Activated CD4-positive, alpha-beta T cell treated with anti-CD3 and anti-CD28 coated beads, Interleukin-2, amount 10 ng/mL, durations not matched to agents 7 days and 5 days (primary cell): ENCODE results near the gene CDKN3. TPM values are rescaled to one million over a fixed set of nuclear protein-coding genes. Genes with fewer than 3 reads are reported as not detected.
A peak's percentile ranks its signal among the peaks of the same experiment; 100 is the strongest.
"Not testable (repeated sequence)": the region's sequence is repeated elsewhere in the genome, so short reads cannot be mapped to it uniquely, and the experiment has no call there.

Experiments used
- CTCF ChIA-PET: fragments of 350-600 bp; sonication (Branson Sonifier 250); formaldehyde crosslinking; loops from one replicate; lab custom pipeline; 2021; ENCODE audit warnings: antibody characterized with exemption; lab: Charles Lee
- POLR2A ChIA-PET: fragments of 350-600 bp; sonication (Branson Sonifier 250); formaldehyde crosslinking; loops from one replicate; lab custom pipeline; 2021; ENCODE audit warnings: antibody characterized with exemption; lab: Charles Lee
- DNase-seq: peaks from one replicate; pipeline ENCODE4 v3.0.0-alpha.2; 2020
- H3K27ac Mint-ChIP-seq: one replicate; pipeline ENCODE4 v1.8.0; 2021; ENCODE audit warnings: mild to moderate bottlenecking, moderate library complexity, mixed read lengths
- H3K27me3 Mint-ChIP-seq: one replicate; pipeline ENCODE4 v1.8.0; 2021; ENCODE audit warnings: mixed read lengths
- H3K36me3 Mint-ChIP-seq: one replicate; pipeline ENCODE4 v1.8.0; 2021; ENCODE audit warnings: low read depth, mixed read lengths
- H3K4me1 Mint-ChIP-seq: one replicate; pipeline ENCODE4 v1.8.0; 2021; ENCODE audit warnings: mixed read lengths
- H3K4me3 Mint-ChIP-seq: one replicate; pipeline ENCODE4 v1.8.0; 2021; ENCODE audit warnings: mild to moderate bottlenecking, moderate library complexity, mixed read lengths
- H3K9me3 Mint-ChIP-seq: one replicate; pipeline ENCODE4 v1.8.0; 2021; ENCODE audit warnings: mixed read lengths
- total RNA-seq, 2 experiments: library from RNA; stranded (reverse); gene quantifications; one replicate each; pipeline ENCODE4 v1.2.3, GENCODE V29; 2021

CDKN3 gene
- total RNA-seq, 2 experiments from 2014 or later, result 87.8 to 116 TPM

DNA sequence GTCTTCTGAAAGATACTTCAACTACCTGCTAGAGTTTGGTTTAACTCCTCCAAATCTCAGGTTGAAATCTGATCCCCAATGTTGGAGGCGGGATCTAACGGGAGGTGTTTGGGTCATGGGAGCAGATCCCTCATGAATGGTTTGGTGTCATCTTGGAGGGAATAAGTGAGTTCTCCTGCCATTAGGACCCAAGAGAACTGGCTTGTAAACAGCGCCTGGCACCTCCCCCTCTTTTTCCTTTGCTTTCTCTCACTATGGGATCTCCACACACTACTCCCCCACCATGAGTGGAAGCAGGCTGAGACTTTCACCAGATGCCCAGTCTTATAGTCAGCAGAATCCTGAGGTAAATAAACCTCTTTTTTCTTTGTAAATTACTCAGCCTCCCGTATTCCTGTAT, 41.9 kb downstream of the CDKN3 start:
- no peak for DNase-seq
- H3K27me3 Mint-ChIP-seq, result no peaks in the 10 kb centered on the region
- H3K4me3 Mint-ChIP-seq, result no peak overlapping the region
- H3K27ac Mint-ChIP-seq, result no peak overlapping the region
- H3K36me3 Mint-ChIP-seq, result peaks cover 26% of the 10 kb centered on the region
- CTCF ChIA-PET, result interaction anchor here (1.0 kb wide), 1 partner anchor 71 kb away, joined by 3 read pairs; the partner anchor contains the start of gene CGRRF1
- no peaks in the 10 kb centered on the region for H3K9me3 Mint-ChIP-seq
- peaks cover 60% of the 10 kb centered on the region for H3K4me1 Mint-ChIP-seq
- POLR2A ChIA-PET, result no interaction called here

DNA sequence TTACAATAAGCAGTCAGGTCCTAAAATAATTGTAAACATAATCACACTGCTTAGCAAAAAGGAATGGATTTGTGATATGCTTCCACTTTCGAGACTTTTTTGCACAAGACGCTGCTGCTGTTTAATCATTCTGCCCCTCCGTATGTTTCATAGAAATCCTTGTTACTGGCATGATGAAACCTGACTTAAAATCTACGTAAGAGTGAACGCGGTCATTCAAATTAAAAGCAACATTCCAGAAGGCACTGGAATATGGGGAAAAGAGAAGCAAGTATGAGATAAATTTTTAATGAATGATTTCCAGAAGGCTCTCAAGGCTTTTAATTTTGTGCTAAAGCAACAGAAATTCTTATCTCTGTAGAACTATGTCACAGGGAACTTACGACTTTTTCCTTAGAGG, 43.2 kb downstream of the CDKN3 start:
- ChIA-PET CTCF (interaction anchor here (0.6 kb wide), 1 partner anchor 54 kb away, joined by 3 read pairs; no protein-coding TSS in a partner anchor), POLR2A (no interaction called here)
- peak overlapping the region; percentile 88 for H3K27ac Mint-ChIP-seq
- H3K27me3 Mint-ChIP-seq, result peaks cover 3% of the 10 kb centered on the region
- peaks cover 51% of the 10 kb centered on the region for H3K4me1 Mint-ChIP-seq
- DNase-seq, result no peak
- H3K4me3 Mint-ChIP-seq, result peak overlapping the region; percentile 79
- peaks cover 16% of the 10 kb centered on the region for H3K36me3 Mint-ChIP-seq
- H3K9me3 Mint-ChIP-seq, result no peaks in the 10 kb centered on the region

DNA sequence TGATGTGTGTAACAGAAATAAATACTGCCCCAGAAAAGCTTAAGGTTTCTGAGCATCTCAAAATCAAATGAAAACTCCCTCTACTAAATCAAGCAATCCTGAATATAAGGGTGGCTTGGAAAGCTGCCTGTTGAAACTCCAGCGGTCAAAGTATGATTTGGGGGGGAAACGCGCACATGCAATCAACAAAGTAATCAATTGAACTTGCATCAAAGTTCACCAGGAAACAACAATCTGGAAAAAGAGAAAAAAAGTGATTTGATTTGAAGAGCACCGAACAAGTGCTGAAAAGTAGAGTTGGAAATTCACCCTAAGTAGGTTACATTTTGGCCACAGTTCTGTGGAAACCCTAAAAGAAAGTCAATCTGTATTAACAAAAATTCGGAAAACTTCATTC, 43.7 kb downstream of the CDKN3 start:
- peaks cover 12% of the 10 kb centered on the region for H3K36me3 Mint-ChIP-seq
- POLR2A ChIA-PET, result no interaction called here
- H3K4me3 Mint-ChIP-seq, result peak overlapping the region; percentile 79
- peaks cover 3% of the 10 kb centered on the region for H3K27me3 Mint-ChIP-seq
- H3K4me1 Mint-ChIP-seq, result peaks cover 47% of the 10 kb centered on the region
- peak overlapping the region; percentile 88 for H3K27ac Mint-ChIP-seq
- no peak for DNase-seq
- CTCF ChIA-PET, result interaction anchor here (0.8 kb wide), 1 partner anchor 44 kb away, joined by 3 read pairs; no protein-coding TSS in a partner anchor
- H3K9me3 Mint-ChIP-seq, result no peaks in the 10 kb centered on the region

DNA sequence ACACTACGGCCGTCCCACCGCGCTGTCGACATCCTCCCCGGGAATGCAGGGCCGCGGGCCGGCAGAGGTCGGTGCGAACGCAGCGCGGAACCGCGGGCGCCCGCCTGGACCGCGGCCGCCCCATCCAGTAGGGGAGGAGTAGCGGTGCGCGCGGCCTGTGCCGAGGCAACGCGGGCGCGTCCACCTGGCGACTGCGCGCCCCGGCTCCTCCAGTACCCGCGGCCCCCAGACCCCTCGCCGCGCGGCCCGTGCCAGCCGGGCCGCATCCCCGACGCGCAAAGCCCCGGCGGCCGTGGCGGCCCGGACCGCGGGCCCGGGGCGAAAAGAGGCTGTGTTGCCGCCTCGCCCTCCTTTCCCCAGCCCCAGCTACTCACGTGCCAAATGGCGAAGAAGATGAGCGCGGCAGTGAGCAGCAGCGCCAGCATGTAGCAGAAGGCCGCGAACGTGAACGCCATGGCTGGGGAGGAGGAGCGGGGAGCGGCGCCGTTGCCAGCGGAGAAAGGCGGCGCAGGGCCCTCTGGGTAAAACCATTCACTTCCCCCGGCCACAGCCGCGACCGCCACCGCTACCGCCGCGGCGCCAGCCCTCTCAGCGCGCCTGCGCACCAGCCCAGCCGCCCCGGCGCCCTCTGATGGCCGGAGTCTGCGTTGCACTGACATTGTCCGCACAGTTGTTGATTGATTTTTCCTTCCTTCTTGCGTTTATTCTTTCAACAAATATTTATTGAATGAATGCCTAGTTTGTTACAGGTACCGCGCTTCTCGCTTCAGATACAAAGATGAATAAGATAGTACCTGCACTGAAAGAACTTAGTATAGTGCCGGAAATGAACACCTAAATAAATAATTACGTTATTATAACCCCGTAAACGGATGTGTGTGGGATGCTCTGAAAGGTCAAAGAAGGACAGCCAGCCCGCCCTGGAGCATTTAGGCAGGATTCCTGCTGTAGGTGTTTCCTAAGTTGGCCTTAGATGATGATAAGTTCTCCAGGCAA, 44.4 kb downstream of the CDKN3 start, which contains the start of gene CNIH1:
Gene CNIH1 (minus strand): TSS at position 502 of the 996 bp plus-strand sequence. CDS start 47 bp downstream, at position 455.
- Mint-ChIP-seq H3K4me1 (peaks cover 41% of the 10 kb centered on the region), H3K9me3 (no peaks in the 10 kb centered on the region)
- DNase-seq, result peak; percentile 91

GRCh38 chr14:54442961-54443360, 46.2 kb downstream of the CDKN3 start:
- H3K36me3 Mint-ChIP-seq, H3K4me3 Mint-ChIP-seq, DNase-seq, POLR2A ChIA-PET, H3K27ac Mint-ChIP-seq, H3K9me3 Mint-ChIP-seq: not testable (repeated sequence)
- Mint-ChIP-seq H3K27me3 (peaks cover 13% of the 10 kb centered on the region), H3K4me1 (peaks cover 30% of the 10 kb centered on the region)
- CTCF ChIA-PET, result interaction anchor here (0.6 to 1.4 kb wide), 3 partner anchors 18 to 1394 kb away, joined by 3 to 6 read pairs (median 3); no protein-coding TSS in a partner anchor

More for the DNA sequence above, 44.4 kb downstream of the CDKN3 start, which contains the start of gene CNIH1:
- ChIA-PET CTCF (interaction anchor here (0.8 to 1.3 kb wide), 3 partner anchors 10 to 44 kb away, joined by 3 to 5 read pairs (median 3); no protein-coding TSS in a partner anchor), POLR2A (no interaction called here)
- Mint-ChIP-seq H3K27ac (peak within 1 kb of the TSS; percentile 88), H3K4me3 (peak within 1 kb of the TSS; percentile 79), H3K27me3 (peaks cover 9% of the 10 kb centered on the region), H3K36me3 (peaks cover 7% of the 10 kb centered on the region)

- H3K36me3 Mint-ChIP-seq, result peaks cover 3% of the 10 kb centered on the region
- ChIA-PET CTCF (interaction anchor here (0.6 to 1.4 kb wide), 3 partner anchors 9 to 673 kb away, joined by 3 to 6 read pairs (median 3); no protein-coding TSS in a partner anchor), POLR2A (no interaction called here)
- no peak overlapping the region for H3K4me3 Mint-ChIP-seq
- H3K4me1 Mint-ChIP-seq, result peaks cover 23% of the 10 kb centered on the region
- H3K27ac Mint-ChIP-seq, result no peak overlapping the region
- H3K9me3 Mint-ChIP-seq, result no peaks in the 10 kb centered on the region
- H3K27me3 Mint-ChIP-seq, result peaks cover 14% of the 10 kb centered on the region
- no peak for DNase-seq
Measured at GRCh38 chr14:54443981-54444380, 47.2 kb downstream of the CDKN3 start.

DNA sequence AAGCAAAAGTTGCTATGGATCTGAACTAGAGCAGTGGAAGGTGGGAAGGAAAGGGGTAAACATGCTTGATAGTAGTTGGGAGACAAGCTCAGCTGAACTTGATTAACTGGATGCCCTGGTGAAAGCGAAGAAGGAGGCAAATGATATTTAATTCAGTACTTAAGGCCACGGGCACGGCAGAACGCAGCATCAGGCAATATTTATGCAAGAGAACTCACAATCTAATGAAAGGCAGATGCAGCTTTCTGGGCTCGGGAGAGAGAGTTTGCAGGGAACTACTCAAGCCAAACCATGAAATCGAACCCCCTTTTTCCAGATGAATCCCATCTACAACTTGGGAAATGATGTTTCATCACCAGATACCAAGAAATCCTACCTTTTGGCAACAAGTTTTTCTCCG, 47.9 kb downstream of the CDKN3 start:
- POLR2A ChIA-PET, result no interaction called here
- H3K27me3 Mint-ChIP-seq, result peaks cover 14% of the 10 kb centered on the region
- H3K4me3 Mint-ChIP-seq, result no peak overlapping the region

GRCh38 chr14:54446161-54446693, 49.4 kb downstream of the CDKN3 start:
- H3K36me3 Mint-ChIP-seq, result no peaks in the 10 kb centered on the region
- no peak for DNase-seq
- peaks cover 14% of the 10 kb centered on the region for H3K27me3 Mint-ChIP-seq
- H3K4me1 Mint-ChIP-seq, result peaks cover 11% of the 10 kb centered on the region
- no peaks in the 10 kb centered on the region for H3K9me3 Mint-ChIP-seq
- ChIA-PET POLR2A (no interaction called here), CTCF (interaction anchor here (0.5 to 1.4 kb wide), 4 partner anchors 11 to 86 kb away, joined by 3 to 5 read pairs (median 4); partner anchors contain the start of gene CDKN3)
- H3K27ac Mint-ChIP-seq, result no peak overlapping the region
- H3K4me3 Mint-ChIP-seq, result no peak overlapping the region

More for the DNA sequence above, 47.9 kb downstream of the CDKN3 start:
- Mint-ChIP-seq H3K4me1 (peaks cover 19% of the 10 kb centered on the region), H3K9me3 (no peaks in the 10 kb centered on the region), H3K27ac (no peak overlapping the region), H3K36me3 (peaks cover 3% of the 10 kb centered on the region)
- CTCF ChIA-PET, result interaction anchor here (0.6 to 1.0 kb wide), 2 partner anchors 10 to 673 kb away, joined by 3 read pairs; no protein-coding TSS in a partner anchor
- DNase-seq, result no peak

DNA sequence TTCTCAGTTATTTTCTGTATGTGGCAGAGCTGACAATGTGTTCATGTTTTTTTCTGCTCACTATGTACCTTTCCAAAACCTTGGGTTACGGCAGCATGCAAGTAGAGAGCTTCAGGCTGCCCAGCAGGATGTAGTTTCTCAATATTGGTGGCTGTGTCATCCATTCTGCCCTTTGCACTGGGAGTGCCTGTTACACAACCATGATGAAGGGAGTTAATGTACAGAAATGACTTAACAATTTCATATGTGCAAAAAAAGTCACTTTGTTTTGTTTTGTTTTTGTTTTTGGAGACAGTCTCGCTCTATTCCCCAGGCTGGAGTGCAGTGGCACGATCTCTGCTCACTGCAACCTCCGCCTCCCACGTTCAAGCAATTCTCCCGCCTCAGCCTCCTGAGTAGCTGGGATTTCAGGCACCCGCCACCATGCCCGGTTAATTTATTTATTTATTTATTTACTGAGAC, 50.5 kb downstream of the CDKN3 start:
- ChIA-PET POLR2A (interaction anchor here (0.6 kb wide), 1 partner anchor 1675 kb away, joined by 8 read pairs; no protein-coding TSS in a partner anchor), CTCF (interaction anchor here (0.6 to 1.4 kb wide), 2 partner anchors 40 to 106 kb away, joined by 3 to 4 read pairs; no protein-coding TSS in a partner anchor)
- Mint-ChIP-seq H3K36me3 (no peaks in the 10 kb centered on the region), H3K27ac (no peak overlapping the region), H3K27me3 (peaks cover 14% of the 10 kb centered on the region), H3K9me3 (no peaks in the 10 kb centered on the region), H3K4me3 (no peak overlapping the region), H3K4me1 (peaks cover 1% of the 10 kb centered on the region)
- no peak for DNase-seq

GRCh38 chr14:54450535-54450934, 53.7 kb downstream of the CDKN3 start:
- H3K4me3 Mint-ChIP-seq, result no peak overlapping the region
- no peak overlapping the region for H3K27ac Mint-ChIP-seq
- CTCF ChIA-PET, result interaction anchor here (1.5 to 1.8 kb wide), 2 partner anchors 8 to 53 kb away, joined by 3 to 5 read pairs; partner anchors contain the start of gene CDKN3
- peaks cover 11% of the 10 kb centered on the region for H3K27me3 Mint-ChIP-seq
- POLR2A ChIA-PET, result no interaction called here
- no peaks in the 10 kb centered on the region for H3K9me3 Mint-ChIP-seq
- H3K4me1 Mint-ChIP-seq, result peaks cover 1% of the 10 kb centered on the region
- no peaks in the 10 kb centered on the region for H3K36me3 Mint-ChIP-seq
- no peak for DNase-seq

GRCh38 chr14:54451121-54451601, 54.4 kb downstream of the CDKN3 start:
- Mint-ChIP-seq H3K9me3 (no peaks in the 10 kb centered on the region), H3K27ac (no peak overlapping the region), H3K4me3 (no peak overlapping the region), H3K36me3 (no peaks in the 10 kb centered on the region), H3K27me3 (peaks cover 6% of the 10 kb centered on the region), H3K4me1 (peaks cover 1% of the 10 kb centered on the region)
- no peak for DNase-seq
- POLR2A ChIA-PET, result no interaction called here
- CTCF ChIA-PET, result interaction anchor here (1.1 to 1.8 kb wide), 3 partner anchors 9 to 54 kb away, joined by 3 to 5 read pairs (median 3); partner anchors contain the start of gene CDKN3

- POLR2A ChIA-PET, result no interaction called here
- peaks cover 1% of the 10 kb centered on the region for H3K4me1 Mint-ChIP-seq
- peaks cover 2% of the 10 kb centered on the region for H3K27me3 Mint-ChIP-seq
- no peak overlapping the region for H3K27ac Mint-ChIP-seq
- H3K36me3 Mint-ChIP-seq, result no peaks in the 10 kb centered on the region
- no peak for DNase-seq
- CTCF ChIA-PET, result interaction anchor here (0.6 to 1.5 kb wide), 3 partner anchors 18 to 55 kb away, joined by 3 to 5 read pairs (median 3); partner anchors contain the start of gene CDKN3
- no peaks in the 10 kb centered on the region for H3K9me3 Mint-ChIP-seq
- H3K4me3 Mint-ChIP-seq, result no peak overlapping the region
Measured at GRCh38 chr14:54451961-54452360, 55.2 kb downstream of the CDKN3 start.
